C4-2B (cell line): ENCODE measurements around the gene RPS21.

Experiments used
- ZFX ChIP-seq: fragments of 450-650 bp; IDR thresholded peaks from 2 replicates; pipeline ENCODE4 v1.6.1; 2017
- TF ChIP-seq, protein P1 (sequence below): fragments of 450-650 bp; conservative IDR thresholded peaks from 2 replicates; pipeline ENCODE4 v1.5.1; 2017; ENCODE audit warnings: mild to moderate bottlenecking

GRCh38 chr20:62428396-62429295 lies 41.7 kb downstream of the RPS21 start:
- TF ChIP-seq, protein P1, sequence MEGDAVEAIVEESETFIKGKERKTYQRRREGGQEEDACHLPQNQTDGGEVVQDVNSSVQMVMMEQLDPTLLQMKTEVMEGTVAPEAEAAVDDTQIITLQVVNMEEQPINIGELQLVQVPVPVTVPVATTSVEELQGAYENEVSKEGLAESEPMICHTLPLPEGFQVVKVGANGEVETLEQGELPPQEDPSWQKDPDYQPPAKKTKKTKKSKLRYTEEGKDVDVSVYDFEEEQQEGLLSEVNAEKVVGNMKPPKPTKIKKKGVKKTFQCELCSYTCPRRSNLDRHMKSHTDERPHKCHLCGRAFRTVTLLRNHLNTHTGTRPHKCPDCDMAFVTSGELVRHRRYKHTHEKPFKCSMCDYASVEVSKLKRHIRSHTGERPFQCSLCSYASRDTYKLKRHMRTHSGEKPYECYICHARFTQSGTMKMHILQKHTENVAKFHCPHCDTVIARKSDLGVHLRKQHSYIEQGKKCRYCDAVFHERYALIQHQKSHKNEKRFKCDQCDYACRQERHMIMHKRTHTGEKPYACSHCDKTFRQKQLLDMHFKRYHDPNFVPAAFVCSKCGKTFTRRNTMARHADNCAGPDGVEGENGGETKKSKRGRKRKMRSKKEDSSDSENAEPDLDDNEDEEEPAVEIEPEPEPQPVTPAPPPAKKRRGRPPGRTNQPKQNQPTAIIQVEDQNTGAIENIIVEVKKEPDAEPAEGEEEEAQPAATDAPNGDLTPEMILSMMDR, result no peak
- TF ChIP-seq ZFX, result no peak
